GM12892 (cell line): ENCODE measurements around the gene HNRNPLL.
A peak's percentile ranks its signal among the peaks of the same experiment; 100 is the strongest.
"Not testable (repeated sequence)": the region's sequence is repeated elsewhere in the genome, so short reads cannot be mapped to it uniquely, and the experiment has no call there.

Experiments used
- DNase-seq: peaks from one replicate; pipeline ENCODE4 v3.0.0; 2011; ENCODE audit not compliant: insufficient read length
- FAIRE-seq: peaks from 2 replicates; lab custom pipeline; 2011; peaks lifted over from hg19 to GRCh38; lab: Jason Lieb, UNC
- POLR2A ChIP-seq: IDR thresholded peaks from 2 replicates; pipeline ENCODE4 v1.6.1; 2011; ENCODE audit warnings: low read depth, low read length, control low read depth
- POLR2AphosphoS5 ChIP-seq: IDR thresholded peaks from 2 replicates; pipeline ENCODE4 v1.6.1; 2011; ENCODE audit warnings: low read depth, low read length, control low read depth
- TAF1 ChIP-seq: IDR thresholded peaks from 2 replicates; pipeline ENCODE4 v1.6.1; 2011; ENCODE audit warnings: low read depth, mild to moderate bottlenecking, control low read depth, low read length, borderline replicate concordance

HNRNPLL gene

GRCh38 chr2:38546064-38546463 is 56.7 kb downstream of the HNRNPLL start:
- TF ChIP-seq POLR2A (no peak), POLR2AphosphoS5 (no peak), TAF1 (no peak)
- no peak for DNase-seq
- no peak for FAIRE-seq

GRCh38 chr2:38542248-38542631 is 60.5 kb downstream of the HNRNPLL start:
- not testable (repeated sequence) for DNase-seq, FAIRE-seq

- FAIRE-seq (no peak), DNase-seq (no peak)
- TF ChIP-seq TAF1: no peak
- TF ChIP-seq POLR2AphosphoS5: no peak
Observed at GRCh38 chr2:38540580-38541286, 62.0 kb downstream of the HNRNPLL start.

GRCh38 chr2:38539086-38539485 is 63.6 kb downstream of the HNRNPLL start:
- TF ChIP-seq POLR2AphosphoS5 (no peak), TAF1 (no peak), POLR2A (no peak)
- no peak for FAIRE-seq
- no peak for DNase-seq

- FAIRE-seq (no peak), DNase-seq (no peak)
Observed at GRCh38 chr2:38537937-38538525, 64.7 kb downstream of the HNRNPLL start.

GRCh38 chr2:38537296-38537695 is 65.4 kb downstream of the HNRNPLL start:
- not testable (repeated sequence) for FAIRE-seq, DNase-seq

More at GRCh38 chr2:38537937-38538525, 64.7 kb downstream of the HNRNPLL start:
- TF ChIP-seq TAF1 (no peak), POLR2AphosphoS5 (no peak), POLR2A (no peak)

- FAIRE-seq: peak; percentile 84
- TF ChIP-seq POLR2A (no peak), TAF1 (no peak), POLR2AphosphoS5 (no peak)
- DNase-seq: peak; percentile 71
Observed at GRCh38 chr2:38535744-38536506, 66.8 kb downstream of the HNRNPLL start.

GRCh38 chr2:38535404-38535743 is 67.4 kb downstream of the HNRNPLL start:
- no peak for FAIRE-seq

GRCh38 chr2:38534746-38535403 is 67.9 kb downstream of the HNRNPLL start:
- no peak for DNase-seq
- TF ChIP-seq POLR2A: no peak
- TF ChIP-seq TAF1: no peak
- TF ChIP-seq POLR2AphosphoS5: no peak
- FAIRE-seq: no peak

More at GRCh38 chr2:38535404-38535743, 67.4 kb downstream of the HNRNPLL start:
- TF ChIP-seq POLR2A: no peak
- no peak for DNase-seq

GRCh38 chr2:38533757-38534545 is 68.8 kb downstream of the HNRNPLL start:
- DNase-seq: no peak
- FAIRE-seq: no peak
- TF ChIP-seq POLR2A (no peak), POLR2AphosphoS5 (no peak), TAF1 (no peak)

- DNase-seq (peak; percentile 39), FAIRE-seq (peak; percentile 96)
- TF ChIP-seq POLR2AphosphoS5 (no peak), TAF1 (no peak; the same call in 1 of the 2 replicates), POLR2A (no peak; the same call in 1 of the 2 replicates)
Observed at GRCh38 chr2:38533180-38533579, 69.5 kb downstream of the HNRNPLL start.

GRCh38 chr2:38532366-38532765 is 70.4 kb downstream of the HNRNPLL start:
- no peak for TF ChIP-seq POLR2AphosphoS5
- no peak for TF ChIP-seq TAF1
- TF ChIP-seq POLR2A: no peak
- no peak for FAIRE-seq
- DNase-seq: no peak
